Measurements from ENCODE around the gene BHLHA15.
A peak's percentile ranks its signal among the peaks of the same experiment; 100 is the strongest.

Gene BHLHA15

DNA sequence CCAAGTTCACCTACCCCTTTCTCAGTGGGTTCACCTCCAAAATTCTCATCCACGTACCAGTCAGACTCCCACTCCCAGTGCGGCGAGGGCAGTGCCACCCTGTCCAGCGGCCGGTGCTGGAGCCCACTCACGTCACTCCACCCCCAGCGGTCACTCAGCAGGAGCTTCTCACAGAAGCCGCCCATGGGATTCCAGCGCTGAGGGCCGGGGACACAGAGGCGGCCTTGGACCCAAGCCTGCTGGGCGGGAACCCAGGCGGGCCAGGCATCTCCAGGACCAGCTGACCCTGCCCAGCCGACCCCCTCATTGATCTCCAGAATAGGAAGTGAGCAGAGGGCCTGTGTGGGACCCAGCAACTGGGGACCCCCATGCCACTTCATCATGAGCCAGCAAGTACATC is 33.6 kb downstream of the BHLHA15 start:
- no peak for DNase-seq (ENCODE audit: low spot score)

DNA sequence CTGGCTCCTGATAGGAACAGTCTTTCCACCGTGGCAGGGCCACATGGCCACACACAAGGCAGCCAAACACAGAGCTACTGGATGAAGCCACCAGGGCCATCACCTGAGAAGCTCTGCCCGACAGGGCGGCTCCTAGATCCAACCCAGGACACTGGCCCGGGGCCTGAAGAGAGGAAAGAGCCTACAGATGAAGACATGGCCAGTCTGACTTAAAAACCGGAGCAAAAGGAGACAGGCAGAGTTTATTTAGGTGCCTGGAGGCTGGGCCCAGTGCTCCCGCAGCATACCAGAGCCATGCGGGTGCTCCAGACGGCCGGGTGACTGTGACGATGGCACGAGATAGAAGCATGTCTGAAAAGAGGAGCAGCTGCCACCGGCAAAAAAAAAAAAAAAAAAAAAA is 36.9 kb downstream of the BHLHA15 start:
- no peak for DNase-seq (ENCODE audit: low spot score)

DNA sequence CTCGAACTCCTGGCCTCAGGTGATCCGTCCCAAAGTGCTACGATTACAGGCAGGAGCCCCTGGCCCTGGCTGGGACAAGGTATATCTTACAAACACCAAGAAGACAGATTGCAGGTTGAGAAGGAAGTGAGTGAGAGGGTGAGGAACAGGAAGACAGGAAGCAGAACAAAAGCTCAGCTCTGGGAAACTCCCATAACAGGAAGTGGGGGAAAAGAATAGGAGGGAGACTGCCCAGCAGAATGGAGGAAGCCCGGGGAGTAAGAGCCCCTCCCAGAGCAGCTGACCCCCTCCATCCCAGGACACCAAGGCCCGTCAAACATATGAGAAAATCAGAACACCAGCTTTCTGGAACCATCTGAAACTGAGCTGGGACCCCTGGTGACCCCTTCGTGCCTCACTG is 37.9 kb downstream of the BHLHA15 start:
- DNase-seq (ENCODE audit: low spot score) = peak; percentile 65

DNA sequence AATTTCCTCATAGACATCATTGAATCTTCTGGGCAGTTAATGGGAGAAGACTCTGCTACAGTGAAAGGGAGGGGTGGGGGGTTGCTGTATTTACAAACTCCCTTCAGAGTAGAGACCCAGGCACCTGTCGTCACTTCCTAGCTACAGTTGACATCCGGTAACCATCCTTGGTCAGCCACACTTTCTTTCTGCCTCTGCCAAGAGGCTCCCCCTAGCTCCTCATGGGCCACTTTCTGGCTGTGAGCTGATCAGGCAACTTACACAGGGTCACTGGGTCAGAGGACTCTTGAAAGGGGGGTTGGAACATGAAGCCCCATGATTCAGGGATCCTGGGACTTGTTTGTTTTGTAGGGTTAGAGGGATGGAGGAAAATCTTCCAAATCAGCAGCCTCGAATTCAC is 39.5 kb downstream of the BHLHA15 start:
- no peak for DNase-seq (ENCODE audit: low spot score)

DNA sequence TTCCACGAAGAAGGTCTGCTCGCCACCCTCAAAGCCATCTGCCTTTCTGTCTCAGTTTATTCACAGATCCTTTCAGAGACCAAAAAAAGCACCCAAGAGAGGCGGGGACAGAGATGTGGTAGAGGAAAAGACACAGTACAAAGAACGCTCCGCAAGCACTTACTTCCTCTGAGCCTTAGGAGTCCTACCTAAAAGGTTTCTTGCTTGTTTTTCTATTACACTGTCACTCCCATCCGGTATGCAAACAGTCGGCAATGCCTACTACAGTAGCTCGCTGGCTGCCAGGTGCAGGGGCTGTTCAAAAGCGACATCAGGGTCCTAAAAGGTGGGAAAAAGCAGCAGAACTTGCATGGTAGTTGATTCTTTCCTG is 40.0 kb downstream of the BHLHA15 start:
- no peak for DNase-seq (ENCODE audit: low spot score)

DNA sequence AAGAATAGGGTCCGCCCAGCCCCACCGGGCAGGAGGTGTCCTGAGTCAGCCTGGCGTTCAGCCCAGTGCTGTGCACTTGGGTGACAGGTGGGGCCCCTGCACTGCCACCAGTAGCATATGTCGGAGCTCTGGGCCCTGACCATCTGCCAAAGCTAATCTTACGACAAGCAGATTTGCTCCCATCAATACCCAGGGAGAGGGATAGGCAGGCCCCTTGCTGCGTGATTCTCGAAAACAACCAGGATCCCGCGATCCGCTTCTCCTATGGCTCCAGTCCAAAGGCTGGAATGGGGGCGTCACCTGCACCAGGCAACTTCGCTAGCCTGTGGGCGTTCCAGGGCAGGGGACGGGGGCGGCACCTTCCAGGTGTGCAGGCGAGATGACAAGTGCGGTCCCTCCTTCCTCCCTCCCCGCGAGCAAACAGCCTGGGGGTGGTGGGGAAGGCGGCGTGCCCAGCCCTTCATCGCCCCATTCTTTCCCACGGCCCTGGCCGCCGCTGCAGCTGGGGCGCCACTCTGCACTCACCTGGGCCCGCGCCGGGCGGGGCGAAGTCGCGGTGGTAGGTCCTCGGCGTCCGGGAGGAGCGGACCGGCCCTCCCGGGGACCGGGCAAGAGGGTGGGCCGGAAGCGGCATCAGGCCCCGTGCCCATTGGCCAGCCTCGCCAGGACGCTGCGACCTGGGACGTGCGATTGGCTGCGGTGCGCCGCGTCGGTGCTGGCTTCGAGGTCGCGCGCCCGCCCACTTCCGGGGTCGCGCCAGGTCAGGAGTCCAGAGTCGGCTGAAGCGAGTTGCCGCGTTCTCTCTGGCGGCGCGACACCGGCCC is 40.6 kb downstream of the BHLHA15 start, which contains the start of gene TECPR1:
TECPR1 (minus strand) TSS at position 632 of the 824 bp plus-strand sequence. CDS start 6,086 bp downstream, outside the sequence.
- peak; percentile 80 for DNase-seq (ENCODE audit: low spot score)

DNA sequence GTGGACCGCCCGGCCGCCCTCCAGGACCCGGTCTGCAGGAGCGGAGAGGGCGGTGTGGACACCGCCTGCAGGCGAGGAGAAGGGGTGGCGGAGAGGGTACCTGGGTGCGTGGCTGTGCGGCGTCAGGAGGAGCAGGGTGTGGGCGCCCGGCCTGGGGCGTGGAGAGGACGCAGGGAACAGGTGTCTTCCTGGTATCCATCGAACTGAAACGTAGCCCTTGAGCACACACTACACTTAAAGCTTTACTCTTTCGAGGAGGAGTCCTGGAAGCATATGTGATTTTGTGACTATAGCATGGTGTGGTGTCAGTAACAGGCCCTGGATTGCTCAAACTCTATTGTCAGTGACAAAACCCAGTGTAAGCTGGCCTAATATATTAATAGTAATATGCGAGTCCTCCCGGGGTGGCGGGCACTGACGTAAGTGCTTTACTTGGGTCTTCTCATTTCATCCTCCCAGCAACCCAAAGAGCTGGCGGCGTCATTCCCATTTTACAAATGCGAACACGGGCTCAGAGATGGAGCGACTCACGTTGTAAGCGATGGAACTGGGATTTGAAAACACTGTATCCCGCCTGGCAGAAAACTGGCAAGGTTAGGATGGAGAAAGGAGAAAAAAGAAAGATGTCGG is 41.3 kb downstream of the BHLHA15 start:
- no peak for DNase-seq (ENCODE audit: low spot score)

DNA sequence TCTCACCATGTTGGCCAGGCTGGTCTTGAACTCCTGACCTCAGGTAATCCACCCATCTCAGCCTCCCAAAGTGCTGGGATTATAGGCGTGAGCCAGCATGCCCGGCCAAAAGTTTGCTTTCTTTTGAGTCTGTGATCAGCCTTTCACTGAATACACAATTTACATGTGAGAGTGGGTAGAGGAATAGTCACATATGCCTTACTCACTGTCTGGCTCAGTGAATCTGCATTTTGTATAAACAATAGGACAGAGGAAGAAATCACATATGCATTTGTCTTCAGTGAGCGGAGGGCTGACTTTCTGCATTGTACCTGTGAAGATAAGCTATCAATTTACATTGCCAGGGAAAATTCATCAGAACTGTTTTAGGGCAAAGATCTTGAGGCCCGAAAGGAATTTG is 43.3 kb downstream of the BHLHA15 start:
- DNase-seq (ENCODE audit: low spot score) = no peak

DNA sequence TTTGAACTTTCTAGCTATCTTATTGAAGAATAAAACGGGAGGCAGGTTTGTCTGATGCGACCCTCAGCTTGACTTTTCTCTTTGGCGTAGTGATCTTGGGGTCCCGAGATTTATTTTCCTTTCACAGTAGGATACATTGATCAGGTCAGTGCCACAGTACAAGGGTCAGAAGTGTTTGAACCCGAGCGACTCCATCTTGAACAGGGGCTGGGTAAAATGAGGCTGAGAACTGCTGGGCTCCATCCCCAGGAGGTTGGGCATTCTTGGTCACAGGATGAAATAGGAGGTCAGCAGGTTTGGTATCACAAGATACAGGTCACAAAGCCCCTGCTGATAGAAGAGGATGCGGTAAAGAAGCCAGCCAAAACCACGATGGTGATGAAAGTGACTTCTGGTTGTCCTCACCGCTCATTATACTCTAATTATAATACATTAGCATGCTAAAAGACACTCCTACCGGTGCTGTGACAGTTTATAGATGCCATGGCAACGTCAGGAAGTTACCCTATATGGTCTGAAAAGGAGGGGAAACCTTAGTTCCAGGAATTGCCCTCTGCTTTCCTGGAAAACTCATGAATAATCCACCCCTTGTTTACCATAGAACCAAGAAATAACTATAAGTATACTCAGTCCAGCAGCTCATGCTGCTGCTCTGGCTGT is 43.8 kb downstream of the BHLHA15 start:
- no peak for DNase-seq (ENCODE audit: low spot score)

DNA sequence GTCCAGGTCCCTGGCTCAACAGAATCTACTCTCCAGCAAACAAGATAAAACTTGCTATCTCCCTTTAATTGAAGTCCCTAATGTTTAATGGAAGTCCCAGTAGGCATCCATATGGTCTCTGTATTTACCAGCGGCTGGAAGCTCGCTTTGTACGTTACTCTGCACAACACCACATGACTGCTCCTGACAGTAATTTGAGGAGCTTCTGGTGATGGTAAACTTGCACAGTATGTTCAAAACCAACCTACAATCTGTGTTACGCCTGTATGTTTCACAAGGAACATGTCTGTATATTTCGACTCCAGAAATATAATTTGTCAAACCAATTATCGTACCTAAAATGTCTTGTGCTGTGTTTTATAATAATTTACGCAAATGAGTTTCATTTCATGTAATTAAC is 45.2 kb downstream of the BHLHA15 start:
- DNase-seq (ENCODE audit: low spot score) = no peak

DNA sequence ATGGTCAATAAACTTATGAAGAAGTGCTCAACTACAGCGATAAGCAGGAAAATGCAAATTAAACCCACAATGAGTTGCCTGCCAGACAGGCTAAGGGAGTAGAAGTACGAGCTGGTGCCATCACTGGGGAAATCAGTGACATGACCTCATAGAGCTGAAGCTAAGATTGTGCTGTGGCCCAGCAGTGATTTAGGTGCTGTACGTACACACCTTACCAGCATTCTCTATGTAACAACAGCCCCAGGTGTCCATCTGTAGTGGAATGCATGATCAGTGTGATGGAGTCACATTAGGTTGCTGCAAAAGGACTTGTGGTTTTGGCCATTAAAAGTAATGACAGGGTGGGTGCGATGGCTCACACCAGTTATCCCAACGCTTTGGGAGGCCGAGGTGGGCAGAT is 46.5 kb downstream of the BHLHA15 start:
- DNase-seq (ENCODE audit: low spot score) = no peak

All from kidney capillary endothelial cell (primary cell).